ENCODE measurements around the gene PLEKHF1. TPM values are rescaled to one million over a fixed set of nuclear protein-coding genes. Genes with fewer than 3 reads are reported as not detected.

The PLEKHF1 gene
- total and polyA plus RNA-seq, 2 of the 13 experiments (the other 11 are each of a cell fraction or from before 2014, with no cell fraction given): 2.9 to 3.8 TPM

GRCh38 chr19:29658221-29658991 is 6.9 kb upstream of the PLEKHF1 start:
- no peak overlapping the region for H3K4me3 ChIP-seq (replicated peaks in 1 of 3; ENCODE audit: insufficient read depth in 1 of 3, low read depth in 2 of 3, low read length in 3 of 3)
- POLR2A ChIA-PET: no interaction called here
- intact Hi-C loops (cut with micrococcal nuclease; ENCODE audit: unreplicated experiment): no loop called here
- TF ChIP-seq THAP8 (CRISPR knock-in tag; IDR thresholded peaks at IDR 0.05; ENCODE audit: borderline replicate concordance) (no peak), ZNF251 (CRISPR knock-in tag; IDR thresholded peaks at IDR 0.05) (no peak), HNF1A (IDR thresholded peaks at IDR 0.05; ENCODE audit: low read depth) (no peak), HNF1A (CRISPR knock-in tag; IDR thresholded peaks at IDR 0.05; ENCODE audit: borderline replicate concordance) (no peak), STAT6 (CRISPR knock-in tag; IDR thresholded peaks at IDR 0.05; ENCODE audit: borderline replicate concordance) (no peak), ZNF33A (CRISPR knock-in tag; IDR thresholded peaks at IDR 0.05; ENCODE audit: borderline replicate concordance) (no peak), PHF8 (CRISPR knock-in tag; IDR thresholded peaks at IDR 0.05) (no peak)

More at GRCh38 chr19:29658221-29658991, 6.9 kb upstream of the PLEKHF1 start:
- no peak for FAIRE-seq
- Histone ChIP-seq H2AFZ (ENCODE audit: low read length) (no peak overlapping the region), H3K27ac (ENCODE audit: extremely low read length, insufficient read depth, low read length) (no peak overlapping the region), H3K36me3 (replicated peaks in 1 of 2; ENCODE audit: control insufficient read depth in 1 of 2, insufficient read depth in 2 of 2, low read length in 2 of 2) (no peaks in the 10 kb centered on the region), H3K79me2 (ENCODE audit: insufficient read depth, low read length) (no peaks in the 10 kb centered on the region), H4K20me1 (ENCODE audit: insufficient read depth, low read length) (no peaks in the 10 kb centered on the region), H3K4me1 (ENCODE audit: insufficient read depth, low read length) (peaks cover 15% of the 10 kb centered on the region; the same call in 1 of the 2 replicates), H3K4me2 (ENCODE audit: low read depth, low read length) (no peak overlapping the region), H3K27me3 (ENCODE audit: control insufficient read depth in 1 of 2, insufficient read depth in 2 of 2, low read length in 2 of 2) (peaks cover 4 to 8% of the 10 kb centered on the region in 2 experiments; a peak in 4 of 5 replicates), H3K9ac (ENCODE audit: insufficient read depth, low read depth, low read length) (no peak overlapping the region), H3K9me3 (ENCODE audit: low read length) (peaks cover 7% of the 10 kb centered on the region; the same call in 1 of the 2 replicates)
- WGBS (ENCODE audit: low lambda C conversion rate): 48% methylated on average over 5 of the region's 5 CpGs
- no TSS peak for BruUV-seq (replicated peaks)
- no peak for ATAC-seq
- CTCF ChIA-PET (ENCODE audit: low intra/inter-chr PET ratio, low total read pairs): no interaction called here
- in situ Hi-C loops (cut with HindIII; ENCODE audit: extremely low pct_ligation_motif_present, low pct_unique_long_range_greater_than_20kb): no loop called here
- DNase-seq (ENCODE audit: low spot score): no peak
